Measurements from ENCODE around the gene FAF1. TPM values are rescaled to one million over a fixed set of nuclear protein-coding genes. Genes with fewer than 3 reads are reported as not detected.

Gene FAF1
- total and polyA plus RNA-seq, 4 donors: 8.6 to 45.0 (median 18.2) TPM

DNA sequence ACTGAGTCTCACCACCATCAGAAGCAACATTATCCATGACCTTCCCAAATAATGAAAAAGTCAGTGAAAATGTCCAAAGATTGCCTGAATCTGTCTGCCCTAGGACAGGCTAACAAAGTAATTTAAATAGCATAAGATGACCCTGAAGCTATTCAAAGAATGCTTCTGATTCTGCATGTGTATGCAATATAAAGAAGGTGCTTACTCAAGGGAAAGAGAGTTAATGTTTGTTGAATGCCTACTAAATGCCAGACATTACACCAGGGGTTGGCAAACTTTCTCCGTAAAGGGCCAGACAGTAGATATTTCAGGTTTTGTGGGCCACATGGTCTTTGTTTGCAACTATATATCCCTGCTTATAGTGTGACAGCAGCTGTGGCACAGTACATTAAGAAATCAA, 314.9 kb downstream of the FAF1 start (continued):
- TF ChIP-seq, protein P1, sequence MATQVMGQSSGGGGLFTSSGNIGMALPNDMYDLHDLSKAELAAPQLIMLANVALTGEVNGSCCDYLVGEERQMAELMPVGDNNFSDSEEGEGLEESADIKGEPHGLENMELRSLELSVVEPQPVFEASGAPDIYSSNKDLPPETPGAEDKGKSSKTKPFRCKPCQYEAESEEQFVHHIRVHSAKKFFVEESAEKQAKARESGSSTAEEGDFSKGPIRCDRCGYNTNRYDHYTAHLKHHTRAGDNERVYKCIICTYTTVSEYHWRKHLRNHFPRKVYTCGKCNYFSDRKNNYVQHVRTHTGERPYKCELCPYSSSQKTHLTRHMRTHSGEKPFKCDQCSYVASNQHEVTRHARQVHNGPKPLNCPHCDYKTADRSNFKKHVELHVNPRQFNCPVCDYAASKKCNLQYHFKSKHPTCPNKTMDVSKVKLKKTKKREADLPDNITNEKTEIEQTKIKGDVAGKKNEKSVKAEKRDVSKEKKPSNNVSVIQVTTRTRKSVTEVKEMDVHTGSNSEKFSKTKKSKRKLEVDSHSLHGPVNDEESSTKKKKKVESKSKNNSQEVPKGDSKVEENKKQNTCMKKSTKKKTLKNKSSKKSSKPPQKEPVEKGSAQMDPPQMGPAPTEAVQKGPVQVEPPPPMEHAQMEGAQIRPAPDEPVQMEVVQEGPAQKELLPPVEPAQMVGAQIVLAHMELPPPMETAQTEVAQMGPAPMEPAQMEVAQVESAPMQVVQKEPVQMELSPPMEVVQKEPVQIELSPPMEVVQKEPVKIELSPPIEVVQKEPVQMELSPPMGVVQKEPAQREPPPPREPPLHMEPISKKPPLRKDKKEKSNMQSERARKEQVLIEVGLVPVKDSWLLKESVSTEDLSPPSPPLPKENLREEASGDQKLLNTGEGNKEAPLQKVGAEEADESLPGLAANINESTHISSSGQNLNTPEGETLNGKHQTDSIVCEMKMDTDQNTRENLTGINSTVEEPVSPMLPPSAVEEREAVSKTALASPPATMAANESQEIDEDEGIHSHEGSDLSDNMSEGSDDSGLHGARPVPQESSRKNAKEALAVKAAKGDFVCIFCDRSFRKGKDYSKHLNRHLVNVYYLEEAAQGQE (IDR thresholded peaks at IDR 0.05): no peak
- TF ChIP-seq, protein P2, sequence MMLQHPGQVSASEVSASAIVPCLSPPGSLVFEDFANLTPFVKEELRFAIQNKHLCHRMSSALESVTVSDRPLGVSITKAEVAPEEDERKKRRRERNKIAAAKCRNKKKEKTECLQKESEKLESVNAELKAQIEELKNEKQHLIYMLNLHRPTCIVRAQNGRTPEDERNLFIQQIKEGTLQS (IDR thresholded peaks at IDR 0.05): no peak
- no peak for TF ChIP-seq GABPA (IDR thresholded peaks at IDR 0.05 in 1 of 2, conservative IDR thresholded peaks at IDR 0.05 in 1 of 2)

DNA sequence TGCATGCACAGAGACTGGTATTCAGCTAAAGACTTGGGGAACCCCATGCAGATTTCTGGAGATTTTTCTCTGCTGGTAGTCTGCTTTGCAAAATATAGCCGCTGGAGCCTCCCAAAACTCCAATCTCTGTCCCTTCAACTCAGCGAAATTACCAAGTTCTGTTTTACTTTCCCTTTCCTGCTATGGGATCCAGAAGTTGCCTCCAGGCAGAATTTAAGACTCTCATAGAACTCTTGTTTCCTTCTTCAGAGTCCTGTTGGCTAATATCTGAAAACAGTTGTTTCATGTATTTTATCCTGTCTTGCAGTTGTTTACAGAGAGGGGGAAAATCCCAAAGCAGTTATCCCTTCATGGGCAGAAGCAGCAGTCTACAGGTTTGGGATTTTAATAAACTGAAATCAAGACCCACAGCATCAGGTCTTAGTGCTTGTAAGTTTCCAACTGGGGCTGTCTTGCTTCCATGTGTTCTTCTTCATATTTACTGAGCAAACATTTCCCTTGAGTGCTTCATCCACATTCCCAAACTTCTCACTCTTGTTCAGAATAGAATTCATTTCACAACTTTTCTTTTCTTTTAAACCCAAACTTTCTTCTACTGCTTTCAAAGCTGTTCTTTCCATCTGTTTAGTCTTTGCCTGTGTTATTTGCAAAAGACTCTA, 315.5 kb downstream of the FAF1 start:
- WGBS: 79% methylated on average over 2 of the region's 2 CpGs
- Histone ChIP-seq H3K4me1 (ENCODE audit: control insufficient read depth in 4 of 4, insufficient read depth in 4 of 4, low read length in 3 of 4) (no peaks in the 10 kb centered on the region), H3K27me3 (ENCODE audit: control insufficient read depth in 4 of 4, insufficient read depth in 4 of 4, low read length in 3 of 4) (no peaks in the 10 kb centered on the region), H3K4me3 (ENCODE audit: low read depth in 1 of 3, low read length in 3 of 3) (no peak overlapping the region), H3K9ac (ENCODE audit: low read depth in 1 of 2, low read length in 2 of 2) (no peak overlapping the region), H3K27ac (ENCODE audit: low read depth in 1 of 2, low read length in 2 of 2) (no peak overlapping the region), H3K9me3 (ENCODE audit: control insufficient read depth in 4 of 4, low read length in 3 of 4) (no peaks in the 10 kb centered on the region), H3K36me3 (ENCODE audit: control insufficient read depth in 4 of 4, insufficient read depth in 3 of 4, low read depth in 1 of 4, low read length in 3 of 4) (peaks cover 0 to 2% (median 0%) of the 10 kb centered on the region in 4 donors)
- no peak for DNase-seq (ENCODE audit: low spot score)
- TF ChIP-seq HNF4G (IDR thresholded peaks at IDR 0.05): no peak
- no peak for TF ChIP-seq HNF4A (conservative IDR thresholded peaks at IDR 0.05)
- TF ChIP-seq SP1 (IDR thresholded peaks at IDR 0.05): no peak
- TF ChIP-seq NR2F2 (IDR thresholded peaks at IDR 0.05): no peak

DNA sequence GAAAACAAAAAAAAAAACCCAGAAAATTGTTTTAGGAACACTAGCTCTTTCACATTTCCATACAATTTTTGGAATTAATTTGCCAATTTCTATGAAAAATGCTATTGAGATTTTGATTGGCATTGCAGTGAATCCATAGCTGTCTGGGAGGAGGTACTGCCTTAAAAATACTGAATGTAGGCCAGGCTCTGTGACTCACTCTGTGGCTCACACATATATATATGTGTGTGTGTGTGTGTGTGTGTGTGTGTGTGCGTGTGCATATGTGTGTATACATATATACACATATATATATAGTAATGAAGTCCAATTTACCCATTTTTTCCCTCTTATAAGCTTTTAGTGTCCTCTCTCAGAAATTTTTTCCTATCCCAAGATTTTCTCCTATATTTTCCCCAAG, 322.6 kb downstream of the FAF1 start:
- TF ChIP-seq HNF4G (IDR thresholded peaks at IDR 0.05): no peak
- no peak for TF ChIP-seq RXRA (IDR thresholded peaks at IDR 0.05)
- TF ChIP-seq EGR1 (IDR thresholded peaks at IDR 0.05; ENCODE audit: low read depth in 2 of 2): no peak
- no peaks in the 10 kb centered on the region for H3K9me3 ChIP-seq (ENCODE audit: control insufficient read depth in 4 of 4, low read length in 3 of 4)
- H3K27me3 ChIP-seq (ENCODE audit: control insufficient read depth in 4 of 4, insufficient read depth in 4 of 4, low read length in 3 of 4): no peaks in the 10 kb centered on the region
- H3K9ac ChIP-seq (ENCODE audit: low read depth in 1 of 2, low read length in 2 of 2): no peak overlapping the region
- H3K27ac ChIP-seq (ENCODE audit: low read depth in 1 of 2, low read length in 2 of 2): no peak overlapping the region
- H3K36me3 ChIP-seq (ENCODE audit: control insufficient read depth in 4 of 4, insufficient read depth in 3 of 4, low read depth in 1 of 4, low read length in 3 of 4): no peaks in the 10 kb centered on the region
- H3K4me3 ChIP-seq (ENCODE audit: low read depth in 1 of 3, low read length in 3 of 3): no peak overlapping the region
- H3K4me1 ChIP-seq (ENCODE audit: control insufficient read depth in 4 of 4, insufficient read depth in 4 of 4, low read length in 3 of 4): no peaks in the 10 kb centered on the region
- WGBS: 73% methylated on average over 1 of the region's 1 CpG
- DNase-seq (ENCODE audit: low spot score): no peak

DNA sequence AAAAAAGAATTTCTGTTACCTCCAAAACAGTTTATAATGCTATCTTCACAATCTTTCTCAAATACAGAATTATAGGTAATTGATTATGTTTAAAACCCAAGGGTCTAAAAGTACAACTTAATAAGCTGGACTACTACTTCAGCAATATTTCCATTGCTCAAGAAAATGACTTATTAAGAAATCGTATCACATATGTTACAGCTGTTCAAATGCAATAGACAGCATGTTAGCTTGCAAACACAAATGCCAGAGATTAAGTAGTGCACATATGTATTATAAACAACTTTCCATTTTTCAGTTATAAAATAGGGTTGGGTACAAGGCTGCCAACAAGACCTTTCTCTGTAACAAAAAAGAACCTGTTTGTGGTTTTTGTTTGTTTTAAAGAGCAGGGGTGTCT, 325.8 kb downstream of the FAF1 start:
- 80% methylated on average over 1 of the region's 1 CpG for WGBS
- no peaks in the 10 kb centered on the region for H3K36me3 ChIP-seq (ENCODE audit: control insufficient read depth in 4 of 4, insufficient read depth in 3 of 4, low read depth in 1 of 4, low read length in 3 of 4)
- H3K9ac ChIP-seq (ENCODE audit: low read depth in 1 of 2, low read length in 2 of 2): no peak overlapping the region
- H3K4me3 ChIP-seq (ENCODE audit: low read depth in 1 of 3, low read length in 3 of 3): no peak overlapping the region
- no peaks in the 10 kb centered on the region for H3K9me3 ChIP-seq (ENCODE audit: control insufficient read depth in 4 of 4, low read length in 3 of 4)
- H3K4me1 ChIP-seq (ENCODE audit: control insufficient read depth in 4 of 4, insufficient read depth in 4 of 4, low read length in 3 of 4): no peaks in the 10 kb centered on the region
- no peaks in the 10 kb centered on the region for H3K27me3 ChIP-seq (ENCODE audit: control insufficient read depth in 4 of 4, insufficient read depth in 4 of 4, low read length in 3 of 4)
- H3K27ac ChIP-seq (ENCODE audit: low read depth in 1 of 2, low read length in 2 of 2): no peak overlapping the region
- DNase-seq (ENCODE audit: low spot score): no peak
- no peak for TF ChIP-seq HNF4A (conservative IDR thresholded peaks at IDR 0.05)
- TF ChIP-seq YY1 (IDR thresholded peaks at IDR 0.05): no peak
- TF ChIP-seq, protein P1 (IDR thresholded peaks at IDR 0.05): no peak
- TF ChIP-seq, protein P3, sequence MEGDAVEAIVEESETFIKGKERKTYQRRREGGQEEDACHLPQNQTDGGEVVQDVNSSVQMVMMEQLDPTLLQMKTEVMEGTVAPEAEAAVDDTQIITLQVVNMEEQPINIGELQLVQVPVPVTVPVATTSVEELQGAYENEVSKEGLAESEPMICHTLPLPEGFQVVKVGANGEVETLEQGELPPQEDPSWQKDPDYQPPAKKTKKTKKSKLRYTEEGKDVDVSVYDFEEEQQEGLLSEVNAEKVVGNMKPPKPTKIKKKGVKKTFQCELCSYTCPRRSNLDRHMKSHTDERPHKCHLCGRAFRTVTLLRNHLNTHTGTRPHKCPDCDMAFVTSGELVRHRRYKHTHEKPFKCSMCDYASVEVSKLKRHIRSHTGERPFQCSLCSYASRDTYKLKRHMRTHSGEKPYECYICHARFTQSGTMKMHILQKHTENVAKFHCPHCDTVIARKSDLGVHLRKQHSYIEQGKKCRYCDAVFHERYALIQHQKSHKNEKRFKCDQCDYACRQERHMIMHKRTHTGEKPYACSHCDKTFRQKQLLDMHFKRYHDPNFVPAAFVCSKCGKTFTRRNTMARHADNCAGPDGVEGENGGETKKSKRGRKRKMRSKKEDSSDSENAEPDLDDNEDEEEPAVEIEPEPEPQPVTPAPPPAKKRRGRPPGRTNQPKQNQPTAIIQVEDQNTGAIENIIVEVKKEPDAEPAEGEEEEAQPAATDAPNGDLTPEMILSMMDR (IDR thresholded peaks at IDR 0.05; ENCODE audit: low read depth, low read length, missing input control): no peak
- no peak for TF ChIP-seq TAF1 (conservative IDR thresholded peaks at IDR 0.05)
- TF ChIP-seq JUND (IDR thresholded peaks at IDR 0.05): no peak
- TF ChIP-seq EGR1 (IDR thresholded peaks at IDR 0.05; ENCODE audit: low read depth in 2 of 2): no peak
- TF ChIP-seq SP1 (IDR thresholded peaks at IDR 0.05): no peak
- TF ChIP-seq, protein P4, sequence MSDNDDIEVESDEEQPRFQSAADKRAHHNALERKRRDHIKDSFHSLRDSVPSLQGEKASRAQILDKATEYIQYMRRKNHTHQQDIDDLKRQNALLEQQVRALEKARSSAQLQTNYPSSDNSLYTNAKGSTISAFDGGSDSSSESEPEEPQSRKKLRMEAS (IDR thresholded peaks at IDR 0.05): no peak
- TF ChIP-seq GABPA (IDR thresholded peaks at IDR 0.05 in 1 of 2, conservative IDR thresholded peaks at IDR 0.05 in 1 of 2): no peak
- TF ChIP-seq RXRA (IDR thresholded peaks at IDR 0.05): no peak
- TF ChIP-seq HNF4G (IDR thresholded peaks at IDR 0.05): no peak

All from liver (tissue), 9 donors.